A549 treated with AZD2906 at 1 μM for 4 hours (cell line): ENCODE data around the gene PDE8A. TPM values are rescaled to one million over a fixed set of nuclear protein-coding genes. Genes with fewer than 3 reads are reported as not detected.

Source experiments
- total RNA-seq: library from RNA; stranded (reverse); fragments of 200-300 nt; extraction: Qiagen RNA extraction; gene quantifications from 5 replicates; pipeline ENCODE4 v1.2.3, GENCODE V29; 2022

PDE8A gene
- 22.6 to 25.2 TPM (median 24.2 TPM) in 5 replicates for total RNA-seq

GRCh38 chr15:84981711-84982300 lies at the start of gene PDE8A:
Gene PDE8A (plus strand): TSS chr15:84981856. CDS start chr15:84982163, 307 bp downstream.

Other genes starting within 250 kb of the PDE8A start
- gene ZNF592, start 233.3 kb upstream of the PDE8A start, total RNA-seq: 16.3 to 20.3 TPM (median 19.9 TPM) in 5 replicates
- 0.07 to 0.15 TPM (median 0.12 TPM) in 5 replicates for gene ALPK3, start 164.5 kb upstream of the PDE8A start, total RNA-seq
- not detected in 5 replicates for gene SLC28A1, start 97.2 kb upstream of the PDE8A start, total RNA-seq